Astrocyte of the spinal cord (primary cell): ENCODE data around the gene UAP1L1.

Experiments
- DNase-seq: peaks from one replicate; pipeline ENCODE4 v3.0.0; 2011; ENCODE audit warnings: low read depth, low spot score
- H3K4me3 ChIP-seq: 2 replicates; pipeline ENCODE4 v1.5.1; 2011; ENCODE audit warnings: low read depth, mild to moderate bottlenecking, low read length, moderate library complexity
- in situ Hi-C: cut with HindIII; loops from 2 replicates; pipeline ENCODE4 v1.10.0; 2017; ENCODE audit warnings: low sequenced_read_pairs
- TF ChIP-seq, protein P1 (sequence below): IDR thresholded peaks from 2 replicates; pipeline ENCODE4 v1.5.1; 2012; ENCODE audit warnings: low read depth, mild to moderate bottlenecking, low read length, inconsistent platforms

The UAP1L1 gene

DNA sequence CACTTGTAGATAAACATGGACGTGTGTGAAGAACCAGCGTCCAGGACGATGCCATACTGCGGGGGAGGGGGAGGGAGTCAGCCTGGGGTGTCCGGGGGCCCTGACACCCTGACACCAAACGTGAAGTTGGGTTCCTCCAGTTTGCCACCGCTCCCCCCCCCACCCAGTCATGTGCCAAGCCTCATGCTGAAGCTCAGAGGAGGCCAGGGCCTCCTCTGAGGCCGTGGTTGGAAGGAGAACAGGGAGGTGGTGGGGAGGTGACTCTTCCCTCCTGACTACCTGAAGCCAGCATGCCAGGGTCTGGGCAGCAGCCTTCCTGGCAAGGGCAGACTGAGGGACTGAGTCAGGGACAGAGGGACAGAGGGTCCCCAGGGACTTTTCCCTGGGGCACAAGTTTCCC, 25.0 kb upstream of the UAP1L1 start:
- in situ Hi-C loops, result no loop called here
- TF ChIP-seq, protein P1, sequence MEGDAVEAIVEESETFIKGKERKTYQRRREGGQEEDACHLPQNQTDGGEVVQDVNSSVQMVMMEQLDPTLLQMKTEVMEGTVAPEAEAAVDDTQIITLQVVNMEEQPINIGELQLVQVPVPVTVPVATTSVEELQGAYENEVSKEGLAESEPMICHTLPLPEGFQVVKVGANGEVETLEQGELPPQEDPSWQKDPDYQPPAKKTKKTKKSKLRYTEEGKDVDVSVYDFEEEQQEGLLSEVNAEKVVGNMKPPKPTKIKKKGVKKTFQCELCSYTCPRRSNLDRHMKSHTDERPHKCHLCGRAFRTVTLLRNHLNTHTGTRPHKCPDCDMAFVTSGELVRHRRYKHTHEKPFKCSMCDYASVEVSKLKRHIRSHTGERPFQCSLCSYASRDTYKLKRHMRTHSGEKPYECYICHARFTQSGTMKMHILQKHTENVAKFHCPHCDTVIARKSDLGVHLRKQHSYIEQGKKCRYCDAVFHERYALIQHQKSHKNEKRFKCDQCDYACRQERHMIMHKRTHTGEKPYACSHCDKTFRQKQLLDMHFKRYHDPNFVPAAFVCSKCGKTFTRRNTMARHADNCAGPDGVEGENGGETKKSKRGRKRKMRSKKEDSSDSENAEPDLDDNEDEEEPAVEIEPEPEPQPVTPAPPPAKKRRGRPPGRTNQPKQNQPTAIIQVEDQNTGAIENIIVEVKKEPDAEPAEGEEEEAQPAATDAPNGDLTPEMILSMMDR, result no peak
- H3K4me3 ChIP-seq, result no peak overlapping the region
- no peak for DNase-seq

DNA sequence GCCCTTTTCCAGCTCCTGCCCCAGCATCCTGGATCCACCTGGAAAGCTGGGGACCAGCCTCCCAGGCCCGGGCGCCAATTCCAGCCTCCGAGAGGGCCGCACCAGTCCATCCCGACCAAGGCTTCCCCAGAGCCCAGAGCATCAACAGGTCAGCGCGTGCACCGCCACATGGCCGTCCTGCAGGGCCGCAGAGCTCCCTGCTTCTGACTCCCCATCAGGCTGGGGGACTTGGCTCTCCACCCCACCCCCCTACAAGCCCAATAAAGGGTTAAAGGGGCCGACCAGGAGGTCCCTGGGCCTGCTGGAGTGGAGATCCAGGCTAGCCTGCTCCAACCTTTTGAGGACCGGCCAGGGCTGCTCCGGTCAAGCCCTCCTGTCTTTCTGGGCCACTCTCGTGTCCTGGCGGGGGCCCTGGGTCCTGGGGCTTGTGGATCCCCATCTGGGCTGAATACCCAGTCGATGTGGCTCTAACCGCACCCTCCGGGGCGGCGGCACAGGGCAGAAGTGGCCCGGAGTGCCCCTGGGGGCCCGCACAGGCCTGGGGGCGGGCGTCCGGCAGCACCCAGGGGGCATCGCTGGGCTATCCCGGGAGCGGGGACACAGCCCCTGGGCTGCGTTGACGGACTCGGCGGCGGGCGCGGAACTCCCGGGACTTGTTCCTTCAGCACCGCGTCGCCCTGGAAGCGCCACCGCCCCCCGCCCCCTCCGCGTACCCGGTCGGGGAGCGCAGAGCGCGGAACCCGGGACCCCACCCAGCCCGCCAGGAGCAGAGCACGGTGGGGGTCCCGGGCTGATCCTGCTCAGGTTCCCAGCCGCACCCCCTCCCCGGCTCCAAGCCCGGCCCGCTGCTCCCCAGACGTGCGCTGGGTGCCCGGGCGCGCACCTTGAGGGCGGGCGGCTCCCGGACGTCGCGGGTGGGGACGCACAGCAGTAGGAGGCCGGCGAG, 24.0 kb upstream of the UAP1L1 start:
- in situ Hi-C loops, result no loop called here
- TF ChIP-seq, protein P1, result no peak
- H3K4me3 ChIP-seq, result no peak overlapping the region
- DNase-seq, result no peak

DNA sequence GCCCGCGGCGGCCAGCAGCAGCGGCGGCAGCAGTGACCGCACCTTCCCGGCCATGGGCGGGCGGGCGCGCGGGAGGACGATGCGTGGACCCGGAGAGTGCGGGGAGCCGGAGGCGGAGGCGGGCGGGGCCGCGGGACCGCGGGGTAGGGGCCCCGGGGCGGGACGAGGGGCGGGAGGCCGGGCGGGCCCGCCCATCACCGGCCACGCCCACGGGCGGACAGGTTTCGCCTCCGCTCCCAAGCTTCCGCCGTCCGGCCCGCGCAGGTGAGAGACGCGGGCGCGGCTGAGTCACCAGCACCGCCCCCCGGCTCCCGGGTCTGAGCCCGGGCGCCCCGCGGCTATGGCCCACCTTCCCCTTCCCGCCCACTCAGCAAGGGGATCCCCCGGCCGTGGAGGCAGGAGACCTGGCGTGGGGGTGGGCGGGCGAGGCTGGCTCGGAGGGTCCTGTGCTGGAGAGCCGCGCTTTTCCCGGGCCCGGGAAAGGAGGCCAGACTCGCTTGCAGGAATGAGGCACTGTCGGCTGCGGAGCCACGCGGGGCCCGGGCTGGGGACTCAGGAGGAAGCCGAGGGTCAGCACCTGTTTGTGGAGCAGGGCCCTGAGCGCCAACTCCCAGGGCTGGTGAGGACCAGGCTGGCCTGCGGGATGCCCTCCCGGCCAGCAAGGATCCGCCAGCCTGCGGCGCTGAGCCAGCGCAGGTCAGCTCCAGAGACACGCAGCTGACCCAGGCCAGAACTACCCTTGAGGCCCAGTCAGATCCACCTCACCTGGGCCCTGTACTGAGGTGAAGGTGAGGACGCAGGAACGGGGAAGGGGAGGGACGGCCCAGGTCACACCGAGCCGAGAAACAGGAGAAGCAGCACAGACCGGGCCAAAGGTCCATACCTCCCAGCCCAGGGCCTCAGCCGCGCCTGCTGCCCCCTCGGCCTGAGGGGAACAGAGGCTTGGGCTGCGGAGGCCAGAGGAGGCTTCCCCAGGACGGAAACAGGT, 23.1 kb upstream of the UAP1L1 start, which contains the start of gene ENTPD2:
ENTPD2 (minus strand) TSS at position 118 of the 988 bp plus-strand sequence; CDS start at position 54, 64 bp downstream.
- in situ Hi-C loops, result no loop called here
- DNase-seq, result no peak
- H3K4me3 ChIP-seq, result no peak within 1 kb of the TSS
- TF ChIP-seq, protein P1, result no peak

DNA sequence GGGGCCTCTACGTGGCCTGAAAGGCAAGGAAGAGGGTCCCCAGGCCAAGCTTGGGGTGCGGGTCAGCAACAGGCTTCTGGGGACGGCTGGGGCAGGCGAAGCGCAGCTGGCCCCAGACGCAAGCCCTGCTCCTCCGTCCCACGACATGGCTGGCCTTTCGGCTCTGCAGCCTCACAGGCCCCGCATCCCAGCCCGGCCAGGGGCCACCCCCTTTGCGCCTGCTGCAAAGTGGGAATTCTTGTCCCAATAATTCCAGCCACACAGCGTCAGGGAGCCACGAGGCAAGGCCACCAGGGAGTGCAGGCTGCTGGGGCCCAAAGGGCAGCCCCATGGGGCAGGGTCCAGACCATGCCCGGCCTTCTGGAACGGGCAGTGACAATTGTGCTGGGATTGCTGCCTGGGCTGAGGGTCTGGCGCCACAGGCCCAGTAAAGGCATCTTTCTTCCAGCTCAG, 22.4 kb upstream of the UAP1L1 start:
- in situ Hi-C loops, result no loop called here
- TF ChIP-seq, protein P1, result no peak
- H3K4me3 ChIP-seq, result no peak overlapping the region
- DNase-seq, result no peak

DNA sequence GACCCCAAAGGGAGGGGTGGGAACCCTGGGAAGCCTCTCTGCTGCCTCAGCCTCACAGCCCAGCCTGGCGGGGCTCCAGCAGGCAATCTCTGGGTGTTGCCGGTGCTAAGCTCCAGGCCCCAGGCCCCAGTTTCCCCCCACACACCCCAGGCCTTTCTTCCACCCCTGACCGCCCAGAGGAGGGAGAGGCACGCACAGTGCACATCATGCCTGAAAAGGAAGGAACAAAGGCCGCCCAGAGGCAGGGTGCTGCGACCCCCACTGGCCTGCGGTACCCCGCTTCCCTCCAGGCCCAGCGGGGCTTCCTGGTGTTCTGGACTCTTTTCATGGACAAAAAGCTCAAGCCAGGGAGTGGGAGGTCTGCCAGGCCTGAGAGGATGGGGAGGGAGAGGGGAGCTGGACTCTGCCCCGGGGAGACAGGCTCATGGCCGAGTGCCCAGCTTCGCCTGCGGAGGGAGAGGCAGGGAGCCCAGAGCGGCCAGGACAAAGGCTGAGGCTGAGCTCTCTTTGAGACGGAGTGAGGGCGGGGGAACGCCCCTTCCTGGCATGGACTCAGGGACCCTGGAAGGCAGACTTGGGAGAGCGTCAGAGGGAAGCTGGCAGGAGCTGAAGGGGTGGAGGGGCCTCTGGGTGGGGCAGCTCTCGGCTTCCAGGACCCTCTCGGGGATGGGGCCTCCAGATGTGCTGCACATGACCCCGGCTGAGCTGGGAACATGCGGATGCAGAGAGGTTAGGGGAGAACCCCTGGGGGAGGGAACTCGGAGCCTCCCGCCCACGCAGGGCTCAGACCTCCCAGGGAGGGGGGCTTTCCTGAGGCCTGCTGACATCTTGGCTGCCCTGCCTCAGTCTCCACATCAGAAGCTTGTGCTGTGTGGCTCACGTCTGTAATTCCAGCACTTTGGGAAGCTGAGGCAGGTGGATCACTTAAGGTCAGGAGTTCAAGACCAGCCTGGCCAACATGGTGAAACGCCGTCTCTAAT, 21.6 kb upstream of the UAP1L1 start:
- in situ Hi-C loops, result no loop called here
- TF ChIP-seq, protein P1, result no peak
- peak; percentile 83 for DNase-seq
- no peak overlapping the region for H3K4me3 ChIP-seq
